GM12872 (cell line): ENCODE data around the gene C5AR2.

Experiments
- TF ChIP-seq, protein P1 (sequence below): IDR thresholded peaks from 3 replicates; pipeline ENCODE4 v1.5.1; 2011; ENCODE audit warnings: low read depth, mild to moderate bottlenecking, low read length, moderate library complexity; ENCODE audit not compliant: insufficient read depth

Gene C5AR2

GRCh38 chr19:47344425-47344824, 12.4 kb downstream of the C5AR2 start:
- TF ChIP-seq, protein P1, sequence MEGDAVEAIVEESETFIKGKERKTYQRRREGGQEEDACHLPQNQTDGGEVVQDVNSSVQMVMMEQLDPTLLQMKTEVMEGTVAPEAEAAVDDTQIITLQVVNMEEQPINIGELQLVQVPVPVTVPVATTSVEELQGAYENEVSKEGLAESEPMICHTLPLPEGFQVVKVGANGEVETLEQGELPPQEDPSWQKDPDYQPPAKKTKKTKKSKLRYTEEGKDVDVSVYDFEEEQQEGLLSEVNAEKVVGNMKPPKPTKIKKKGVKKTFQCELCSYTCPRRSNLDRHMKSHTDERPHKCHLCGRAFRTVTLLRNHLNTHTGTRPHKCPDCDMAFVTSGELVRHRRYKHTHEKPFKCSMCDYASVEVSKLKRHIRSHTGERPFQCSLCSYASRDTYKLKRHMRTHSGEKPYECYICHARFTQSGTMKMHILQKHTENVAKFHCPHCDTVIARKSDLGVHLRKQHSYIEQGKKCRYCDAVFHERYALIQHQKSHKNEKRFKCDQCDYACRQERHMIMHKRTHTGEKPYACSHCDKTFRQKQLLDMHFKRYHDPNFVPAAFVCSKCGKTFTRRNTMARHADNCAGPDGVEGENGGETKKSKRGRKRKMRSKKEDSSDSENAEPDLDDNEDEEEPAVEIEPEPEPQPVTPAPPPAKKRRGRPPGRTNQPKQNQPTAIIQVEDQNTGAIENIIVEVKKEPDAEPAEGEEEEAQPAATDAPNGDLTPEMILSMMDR = no peak

- TF ChIP-seq, protein P1 = peak; percentile 97
These were observed 17.1 kb downstream of the C5AR2 start, which contains the start of gene DHX34 for GRCh38 chr19:47348819-47349795. DHX34 (plus strand) TSS chr19:47349315; CDS start chr19:47353031, 3,716 bp downstream.

- TF ChIP-seq, protein P1 = no peak
These were observed 18.7 kb downstream of the C5AR2 start for GRCh38 chr19:47350630-47351029.

DNA sequence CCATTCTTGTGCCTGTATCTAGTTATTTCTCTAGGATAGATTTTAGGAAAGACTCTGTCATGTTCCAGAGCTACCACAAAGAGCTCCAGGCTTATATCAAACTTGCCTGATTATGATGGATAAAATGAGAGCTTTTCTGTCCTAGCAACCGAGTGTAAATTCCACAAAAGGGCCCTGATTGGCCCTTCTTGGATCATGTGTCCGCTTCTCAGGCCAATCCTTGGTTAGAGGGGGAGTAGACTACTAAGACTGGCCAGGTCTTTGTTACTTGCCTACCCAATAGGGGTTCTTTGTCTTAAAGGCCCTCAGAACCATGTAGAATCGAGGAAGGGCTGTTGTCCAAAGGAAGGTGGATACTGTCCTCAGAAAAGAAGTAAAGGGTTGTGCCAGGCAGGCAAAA, 19.6 kb downstream of the C5AR2 start:
- TF ChIP-seq, protein P1 = no peak

DNA sequence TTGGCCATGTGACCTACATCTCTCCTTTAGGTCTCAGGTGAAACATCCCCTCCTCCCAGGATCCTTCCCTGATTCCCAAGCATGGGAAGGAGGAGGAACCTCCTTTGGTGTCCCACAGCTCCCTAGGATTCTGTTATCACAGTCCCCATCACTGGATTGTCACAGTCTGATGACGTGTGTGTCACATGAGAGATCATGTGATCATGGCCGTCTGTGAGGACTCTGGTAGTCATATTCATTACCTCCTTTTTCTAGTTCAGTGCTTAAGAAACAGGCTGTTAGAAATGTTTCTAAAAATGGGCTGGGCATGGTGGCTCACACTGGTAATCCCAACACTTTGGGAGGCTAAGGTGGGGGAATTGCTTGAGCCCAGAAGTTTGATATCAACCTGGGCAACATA, 20.1 kb downstream of the C5AR2 start:
- TF ChIP-seq, protein P1 = no peak

DNA sequence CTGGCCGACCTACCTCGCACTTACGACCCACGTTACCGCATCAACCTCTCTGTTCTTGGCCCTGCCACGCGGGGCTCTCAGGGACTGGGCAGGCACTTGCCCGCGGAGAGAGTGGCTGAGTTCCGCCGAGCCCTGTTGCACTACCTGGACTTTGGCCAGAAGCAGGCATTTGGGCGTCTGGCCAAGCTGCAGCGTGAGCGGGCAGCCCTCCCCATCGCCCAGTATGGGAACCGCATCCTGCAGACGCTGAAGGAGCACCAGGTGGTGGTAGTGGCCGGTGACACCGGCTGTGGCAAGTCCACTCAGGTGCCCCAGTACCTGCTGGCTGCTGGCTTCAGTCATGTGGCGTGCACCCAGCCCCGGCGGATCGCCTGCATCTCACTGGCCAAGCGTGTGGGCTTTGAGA, 21.3 kb downstream of the C5AR2 start:
- TF ChIP-seq, protein P1 = no peak

GRCh38 chr19:47356900-47357299, 24.9 kb downstream of the C5AR2 start:
- TF ChIP-seq, protein P1 = no peak
